Liver (tissue), 9 donors: ENCODE measurements around the gene UMAD1. TPM values are rescaled to one million over a fixed set of nuclear protein-coding genes. Genes with fewer than 3 reads are reported as not detected.
A peak's percentile ranks its signal among the peaks of the same experiment; 100 is the strongest.

Experiments used
- DNase-seq: peaks from one replicate; pipeline ENCODE4 v3.0.0-alpha.2; 2017; ENCODE audit warnings: low spot score
- H3K27ac ChIP-seq, 2 donors: one replicate each; pipeline ENCODE4 v1.7.0; 2013; ENCODE audit warnings: inconsistent platforms in 2 of 2, low read length in 2 of 2, control low read depth in 1 of 2, low read depth in 1 of 2, mild to moderate bottlenecking in 1 of 2
- H3K27me3 ChIP-seq, 4 donors: one replicate each; pipeline versions ENCODE4 v1.6.1 to v1.7.0; 2013; ENCODE audit warnings: low read length in 3 of 4, inconsistent platforms in 1 of 4, mild to moderate bottlenecking in 1 of 4, moderate library complexity in 1 of 4; ENCODE audit not compliant: control insufficient read depth in 4 of 4, insufficient read depth in 4 of 4
- H3K36me3 ChIP-seq, 4 donors: one replicate each; pipeline versions ENCODE4 v1.6.1 to v1.7.0; 2013; ENCODE audit warnings: low read length in 3 of 4, mild to moderate bottlenecking in 3 of 4, low read depth in 1 of 4, moderate library complexity in 1 of 4; ENCODE audit not compliant: control insufficient read depth in 4 of 4, insufficient read depth in 3 of 4
- H3K4me1 ChIP-seq, 4 donors: one replicate each; pipeline versions ENCODE4 v1.6.1 to v1.7.0; 2013; ENCODE audit warnings: low read length in 3 of 4, mild to moderate bottlenecking in 3 of 4, moderate library complexity in 1 of 4; ENCODE audit not compliant: control insufficient read depth in 4 of 4, insufficient read depth in 4 of 4
- H3K4me3 ChIP-seq, 3 donors: one replicate each; pipeline versions ENCODE4 v1.6.1 to v1.7.0; 2013; ENCODE audit warnings: low read length in 3 of 3, control low read depth in 1 of 3, low read depth in 1 of 3, mild to moderate bottlenecking in 1 of 3
- H3K9ac ChIP-seq, 2 donors: one replicate each; pipeline ENCODE4 v1.7.0; 2013; ENCODE audit warnings: low read length in 2 of 2, mild to moderate bottlenecking in 2 of 2, moderate library complexity in 2 of 2, control low read depth in 1 of 2, low read depth in 1 of 2
- H3K9me3 ChIP-seq, 4 donors: one replicate each; pipeline versions ENCODE4 v1.6.1 to v1.7.0; 2013; ENCODE audit warnings: low read length in 3 of 4; ENCODE audit not compliant: control insufficient read depth in 4 of 4
- ATF3 ChIP-seq: IDR thresholded peaks from 2 replicates; pipeline ENCODE4 v1.6.1; 2016; ENCODE audit warnings: antibody characterized with exemption
- CTCF ChIP-seq: fragments of 150-350 bp; IDR thresholded peaks from 2 replicates; pipeline ENCODE4 v1.5.1; 2017; ENCODE audit warnings: improper control_type of control experiment, low read depth, low read length; ENCODE audit not compliant: missing input control
- EGR1 ChIP-seq, 2 donors: IDR thresholded peaks; 2 replicates each; pipeline ENCODE4 v1.6.1; 2016 to 2018; ENCODE audit warnings: antibody characterized with exemption in 2 of 2, low read depth in 2 of 2
- FOXA1 ChIP-seq: IDR thresholded peaks from 2 replicates; pipeline ENCODE4 v1.6.1; 2016; ENCODE audit warnings: antibody characterized with exemption
- FOXA2 ChIP-seq: IDR thresholded peaks from 2 replicates; pipeline ENCODE4 v1.6.1; 2016; ENCODE audit warnings: antibody characterized with exemption
- GABPA ChIP-seq, 2 donors: IDR thresholded peaks in 1 of 2; conservative IDR thresholded peaks in 1 of 2; 2 replicates each; pipeline ENCODE4 v1.6.1; 2016; ENCODE audit warnings: antibody characterized with exemption in 2 of 2, mild to moderate bottlenecking in 1 of 2, moderate library complexity in 1 of 2
- HNF4A ChIP-seq, 2 donors: conservative IDR thresholded peaks; 2 replicates each; pipeline ENCODE4 v1.6.1; 2016; ENCODE audit warnings: antibody characterized with exemption in 2 of 2, mild to moderate bottlenecking in 2 of 2
- HNF4G ChIP-seq: IDR thresholded peaks from 2 replicates; pipeline ENCODE4 v1.6.1; 2016; ENCODE audit warnings: antibody characterized with exemption
- JUND ChIP-seq, 2 donors: IDR thresholded peaks; 2 replicates each; pipeline ENCODE4 v1.6.1; 2016; ENCODE audit warnings: antibody characterized with exemption in 2 of 2
- MAX ChIP-seq: IDR thresholded peaks from 2 replicates; pipeline ENCODE4 v1.6.1; 2016; ENCODE audit warnings: antibody characterized with exemption
- NR2F2 ChIP-seq: IDR thresholded peaks from 2 replicates; pipeline ENCODE4 v1.6.1; 2016; ENCODE audit warnings: antibody characterized with exemption
- RAD21 ChIP-seq, 2 donors: IDR thresholded peaks; 2 replicates each; pipeline ENCODE4 v1.6.1; 2016; ENCODE audit warnings: antibody characterized with exemption in 2 of 2, mild to moderate bottlenecking in 2 of 2
- REST ChIP-seq: IDR thresholded peaks from 2 replicates; pipeline ENCODE4 v1.6.1; 2016; ENCODE audit warnings: antibody characterized with exemption, mild to moderate bottlenecking
- RXRA ChIP-seq, 2 donors: IDR thresholded peaks; 2 replicates each; pipeline ENCODE4 v1.6.1; 2017 to 2018; ENCODE audit warnings: antibody characterized with exemption in 2 of 2, mild to moderate bottlenecking in 1 of 2
- SP1 ChIP-seq: IDR thresholded peaks from 2 replicates; pipeline ENCODE4 v1.6.1; 2018; ENCODE audit warnings: antibody characterized with exemption, mild to moderate bottlenecking
- TAF1 ChIP-seq: conservative IDR thresholded peaks from 2 replicates; pipeline ENCODE4 v1.6.1; 2016; ENCODE audit warnings: antibody characterized with exemption, mild to moderate bottlenecking
- YY1 ChIP-seq: IDR thresholded peaks from 2 replicates; pipeline ENCODE4 v1.6.1; 2016; ENCODE audit warnings: antibody characterized with exemption, mild to moderate bottlenecking
- ZBTB33 ChIP-seq: IDR thresholded peaks from 2 replicates; pipeline ENCODE4 v1.6.1; 2016; ENCODE audit warnings: antibody characterized with exemption
- WGBS: extraction: QIAGEN DNeasy Blood & Tissue Kit; methylation state at CpG from one replicate; pipeline ENCODE4 v1.1.7; 2013; 5-methylcytosine and 5-hydroxymethylcytosine counted together
- polyA plus RNA-seq, 2 donors: library from polyadenylated mRNA; stranded (reverse) in 1 of 2; unstranded in 1 of 2; fragments of 200-250 nt in 1 of 2; fragments of >200 nt in 1 of 2; fragmentation: Nextera tagmentation in 1 of 2; extraction: Ambion mirVana in 1 of 2; gene quantifications; one replicate each; pipeline versions ENCODE4 v1.2.1 to v1.2.3, GENCODE V29; 2013 to 2015
- total RNA-seq, 2 donors: library from RNA; depleted of rRNA; stranded (reverse); fragments of >200 nt; gene quantifications; one replicate each; pipeline ENCODE4 v1.2.3, GENCODE V29; 2014
- donor health status: healthy.
- donor health status: healthy.
- donor health status: healthy.
- donor health status: healthy.
- donor health status: healthy.

The UMAD1 gene
- total and polyA plus RNA-seq, 4 donors, result 5.9 to 12.2 (median 7.9) TPM

GRCh38 chr7:7799138-7799537 lies 158.6 kb downstream of the UMAD1 start:
- no peak for DNase-seq
- Histone ChIP-seq H3K27me3 (no peaks in the 10 kb centered on the region), H3K9ac (no peak overlapping the region), H3K36me3 (no peaks in the 10 kb centered on the region), H3K27ac (no peak overlapping the region), H3K4me1 (peaks cover 0 to 3% (median 0%) of the 10 kb centered on the region in 4 donors), H3K9me3 (no peaks in the 10 kb centered on the region), H3K4me3 (no peak overlapping the region)
- WGBS, result 66% methylated on average over 4 of the region's 4 CpGs
- TF ChIP-seq JUND (IDR thresholded peaks at IDR 0.05), result peak in 1 of 2 donors; percentile 65
- TF ChIP-seq REST, result no peak
- TF ChIP-seq GABPA (IDR thresholded peaks at IDR 0.05 in 1 of 2, conservative IDR thresholded peaks at IDR 0.05 in 1 of 2), result no peak
- no peak for TF ChIP-seq FOXA1
- TF ChIP-seq YY1, result peak; percentile 15
- TF ChIP-seq TAF1, result no peak
- no peak for TF ChIP-seq MAX
- no peak for TF ChIP-seq ZBTB33
- peak; percentile 50 for TF ChIP-seq FOXA2
- TF ChIP-seq CTCF, result no peak
- no peak for TF ChIP-seq HNF4G
- no peak for TF ChIP-seq EGR1 (IDR thresholded peaks at IDR 0.05; ENCODE audit: low read depth in 2 of 2)
- TF ChIP-seq HNF4A (conservative IDR thresholded peaks at IDR 0.05), result no peak
- no peak for TF ChIP-seq RAD21 (IDR thresholded peaks at IDR 0.05)
- TF ChIP-seq NR2F2, result no peak
- TF ChIP-seq SP1, result no peak
- TF ChIP-seq RXRA (IDR thresholded peaks at IDR 0.05), result peak in 1 of 2 donors; percentile 22
- no peak for TF ChIP-seq ATF3
